ENCODE measurements around the gene FBXO10.
"Not testable (repeated sequence)": the region's sequence is repeated elsewhere in the genome, so short reads cannot be mapped to it uniquely, and the experiment has no call there.

FBXO10 gene

DNA sequence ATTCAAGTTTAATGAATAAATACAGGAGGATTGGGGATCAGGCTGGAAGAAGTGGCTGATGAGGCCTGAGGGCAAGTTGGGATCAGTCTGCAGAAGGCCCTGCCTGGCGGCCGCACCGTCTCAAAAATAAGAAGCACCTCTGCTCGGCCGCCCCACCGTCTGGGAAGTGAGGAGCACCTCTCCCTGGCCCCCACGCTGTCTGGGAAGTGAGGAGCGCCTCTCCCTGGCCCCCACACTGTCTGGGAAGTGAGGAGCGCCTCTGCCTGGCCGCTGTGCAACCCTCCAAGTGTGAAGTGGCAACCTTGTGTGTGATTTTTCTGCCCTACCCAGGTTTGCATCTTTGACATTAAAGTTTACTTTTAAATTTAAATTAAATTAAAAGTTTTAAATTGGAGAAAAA, 55.1 kb downstream of the FBXO10 start:
- no peaks in the 10 kb centered on the region for H3K9me3 ChIP-seq (ENCODE audit: severe bottlenecking)
- no peaks in the 10 kb centered on the region for H3K4me1 ChIP-seq (ENCODE audit: insufficient read depth, poor library complexity, severe bottlenecking)
- H3K27ac ChIP-seq (ENCODE audit: poor library complexity, severe bottlenecking) = no peak overlapping the region
- H3K27me3 ChIP-seq (ENCODE audit: insufficient read depth, poor library complexity, severe bottlenecking) = no peaks in the 10 kb centered on the region
- TF ChIP-seq, protein P1, sequence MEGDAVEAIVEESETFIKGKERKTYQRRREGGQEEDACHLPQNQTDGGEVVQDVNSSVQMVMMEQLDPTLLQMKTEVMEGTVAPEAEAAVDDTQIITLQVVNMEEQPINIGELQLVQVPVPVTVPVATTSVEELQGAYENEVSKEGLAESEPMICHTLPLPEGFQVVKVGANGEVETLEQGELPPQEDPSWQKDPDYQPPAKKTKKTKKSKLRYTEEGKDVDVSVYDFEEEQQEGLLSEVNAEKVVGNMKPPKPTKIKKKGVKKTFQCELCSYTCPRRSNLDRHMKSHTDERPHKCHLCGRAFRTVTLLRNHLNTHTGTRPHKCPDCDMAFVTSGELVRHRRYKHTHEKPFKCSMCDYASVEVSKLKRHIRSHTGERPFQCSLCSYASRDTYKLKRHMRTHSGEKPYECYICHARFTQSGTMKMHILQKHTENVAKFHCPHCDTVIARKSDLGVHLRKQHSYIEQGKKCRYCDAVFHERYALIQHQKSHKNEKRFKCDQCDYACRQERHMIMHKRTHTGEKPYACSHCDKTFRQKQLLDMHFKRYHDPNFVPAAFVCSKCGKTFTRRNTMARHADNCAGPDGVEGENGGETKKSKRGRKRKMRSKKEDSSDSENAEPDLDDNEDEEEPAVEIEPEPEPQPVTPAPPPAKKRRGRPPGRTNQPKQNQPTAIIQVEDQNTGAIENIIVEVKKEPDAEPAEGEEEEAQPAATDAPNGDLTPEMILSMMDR (IDR thresholded peaks at IDR 0.05; ENCODE audit: poor library complexity, severe bottlenecking) = no peak
- DNase-seq (ENCODE audit: low spot score) (no peak), ATAC-seq (ENCODE audit: low read depth) (no peak)
- H3K36me3 ChIP-seq (ENCODE audit: low read depth) = no peaks in the 10 kb centered on the region
- no peak overlapping the region for H3K4me3 ChIP-seq (ENCODE audit: severe bottlenecking)

DNA sequence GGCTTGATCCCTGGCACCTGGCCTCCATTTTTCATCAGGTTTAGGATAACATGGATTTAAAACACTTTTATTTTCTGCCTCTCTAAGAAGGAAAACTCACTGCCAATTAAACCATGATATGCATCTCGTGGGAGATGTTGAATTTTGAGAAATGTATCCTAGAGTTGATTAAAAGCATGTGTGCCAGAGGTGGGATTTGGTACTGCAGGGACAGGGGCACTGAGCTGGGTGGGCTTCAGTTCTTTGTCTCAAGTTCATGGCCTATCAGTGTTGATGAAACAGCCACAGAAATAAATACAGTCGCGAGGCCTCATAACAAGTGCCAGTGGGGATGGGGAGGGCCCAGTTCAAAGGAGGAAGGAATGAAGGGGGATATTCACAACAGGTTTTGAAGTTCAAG, 55.5 kb downstream of the FBXO10 start:
- TF ChIP-seq, protein P1 (IDR thresholded peaks at IDR 0.05; ENCODE audit: poor library complexity, severe bottlenecking) = no peak
- no peaks in the 10 kb centered on the region for H3K27me3 ChIP-seq (ENCODE audit: insufficient read depth, poor library complexity, severe bottlenecking)
- no peaks in the 10 kb centered on the region for H3K36me3 ChIP-seq (ENCODE audit: low read depth)
- H3K4me3 ChIP-seq (ENCODE audit: severe bottlenecking) = no peak overlapping the region
- H3K9me3 ChIP-seq (ENCODE audit: severe bottlenecking) = no peaks in the 10 kb centered on the region
- ATAC-seq (ENCODE audit: low read depth) = no peak
- H3K4me1 ChIP-seq (ENCODE audit: insufficient read depth, poor library complexity, severe bottlenecking) = no peaks in the 10 kb centered on the region
- no peak for DNase-seq (ENCODE audit: low spot score)
- no peak overlapping the region for H3K27ac ChIP-seq (ENCODE audit: poor library complexity, severe bottlenecking)

DNA sequence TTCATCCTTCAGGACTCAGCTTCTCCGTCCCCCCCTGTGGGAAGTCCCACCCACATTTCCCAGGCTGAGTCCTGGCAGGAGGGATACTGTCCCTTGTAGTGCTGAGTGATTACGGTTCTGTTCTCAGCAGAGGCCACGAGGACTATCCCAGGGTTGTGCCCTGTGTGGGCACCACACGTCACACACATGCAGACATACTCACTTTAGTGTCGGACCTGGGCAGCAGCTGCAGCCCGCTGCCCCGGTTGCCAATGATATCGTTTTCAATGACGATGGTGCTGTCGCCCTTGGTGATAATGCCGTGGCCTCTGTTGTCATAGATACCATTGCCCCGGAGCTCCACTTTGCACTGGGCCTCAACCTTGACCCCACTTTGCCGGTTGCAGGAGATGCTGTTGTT, 58.3 kb downstream of the FBXO10 start:
- ATAC-seq (ENCODE audit: low read depth) = no peak
- TF ChIP-seq, protein P1 (IDR thresholded peaks at IDR 0.05; ENCODE audit: poor library complexity, severe bottlenecking) = no peak
- no peaks in the 10 kb centered on the region for H3K36me3 ChIP-seq (ENCODE audit: low read depth)

GRCh38 chr9:37515620-37516258, 60.4 kb downstream of the FBXO10 start:
- no peak for ATAC-seq (ENCODE audit: low read depth)
- DNase-seq (ENCODE audit: low spot score) = no peak
- no peaks in the 10 kb centered on the region for H3K27me3 ChIP-seq (ENCODE audit: insufficient read depth, poor library complexity, severe bottlenecking)

More for the DNA sequence above, 58.3 kb downstream of the FBXO10 start:
- Histone ChIP-seq H3K27ac (ENCODE audit: poor library complexity, severe bottlenecking) (no peak overlapping the region), H3K27me3 (ENCODE audit: insufficient read depth, poor library complexity, severe bottlenecking) (no peaks in the 10 kb centered on the region), H3K9me3 (ENCODE audit: severe bottlenecking) (no peaks in the 10 kb centered on the region), H3K4me1 (ENCODE audit: insufficient read depth, poor library complexity, severe bottlenecking) (no peaks in the 10 kb centered on the region), H3K4me3 (ENCODE audit: severe bottlenecking) (no peak overlapping the region)
- DNase-seq (ENCODE audit: low spot score) = no peak

GRCh38 chr9:37514999-37515398, 61.2 kb downstream of the FBXO10 start:
- no peaks in the 10 kb centered on the region for H3K36me3 ChIP-seq (ENCODE audit: low read depth)
- H3K27me3 ChIP-seq (ENCODE audit: insufficient read depth, poor library complexity, severe bottlenecking) = no peaks in the 10 kb centered on the region
- ATAC-seq (ENCODE audit: low read depth) (no peak), DNase-seq (ENCODE audit: low spot score) (no peak)
- no peaks in the 10 kb centered on the region for H3K4me1 ChIP-seq (ENCODE audit: insufficient read depth, poor library complexity, severe bottlenecking)
- H3K9me3 ChIP-seq (ENCODE audit: severe bottlenecking) = no peaks in the 10 kb centered on the region
- TF ChIP-seq, protein P1 (IDR thresholded peaks at IDR 0.05; ENCODE audit: poor library complexity, severe bottlenecking) = no peak
- H3K27ac ChIP-seq (ENCODE audit: poor library complexity, severe bottlenecking) = no peak overlapping the region
- no peak overlapping the region for H3K4me3 ChIP-seq (ENCODE audit: severe bottlenecking)

More at GRCh38 chr9:37515620-37516258, 60.4 kb downstream of the FBXO10 start:
- no peak overlapping the region for H3K4me3 ChIP-seq (ENCODE audit: severe bottlenecking)
- TF ChIP-seq, protein P1 (IDR thresholded peaks at IDR 0.05; ENCODE audit: poor library complexity, severe bottlenecking) = no peak
- no peaks in the 10 kb centered on the region for H3K9me3 ChIP-seq (ENCODE audit: severe bottlenecking)
- no peaks in the 10 kb centered on the region for H3K36me3 ChIP-seq (ENCODE audit: low read depth)
- no peak overlapping the region for H3K27ac ChIP-seq (ENCODE audit: poor library complexity, severe bottlenecking)
- no peaks in the 10 kb centered on the region for H3K4me1 ChIP-seq (ENCODE audit: insufficient read depth, poor library complexity, severe bottlenecking)

DNA sequence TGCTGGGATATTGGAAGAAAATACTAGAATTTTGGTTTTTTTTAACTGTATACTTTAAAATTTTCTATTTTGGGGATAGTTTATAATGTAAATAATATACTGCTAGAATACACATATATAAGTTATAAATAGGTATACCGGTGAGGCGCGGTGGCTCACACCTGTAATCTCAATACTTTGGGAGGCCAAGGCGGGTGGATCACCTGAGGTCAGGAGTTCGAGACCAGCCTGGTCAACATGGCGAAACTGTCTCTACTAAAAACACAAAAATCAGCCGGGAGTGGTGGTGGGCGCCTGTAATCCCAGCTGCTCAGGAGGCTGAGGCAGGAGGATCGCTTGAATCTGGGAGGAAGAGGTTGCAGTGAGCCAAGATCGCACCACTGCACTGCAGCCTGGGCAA, 61.8 kb downstream of the FBXO10 start:
- not testable (repeated sequence) for ATAC-seq (ENCODE audit: low read depth); DNase-seq (ENCODE audit: low spot score); H3K9me3 ChIP-seq (ENCODE audit: severe bottlenecking); H3K27ac ChIP-seq (ENCODE audit: poor library complexity, severe bottlenecking); H3K36me3 ChIP-seq (ENCODE audit: low read depth); H3K4me1 ChIP-seq (ENCODE audit: insufficient read depth, poor library complexity, severe bottlenecking); H3K4me3 ChIP-seq (ENCODE audit: severe bottlenecking); H3K27me3 ChIP-seq (ENCODE audit: insufficient read depth, poor library complexity, severe bottlenecking)
